ENCODE measurements around the gene EXOC6B.

DNA sequence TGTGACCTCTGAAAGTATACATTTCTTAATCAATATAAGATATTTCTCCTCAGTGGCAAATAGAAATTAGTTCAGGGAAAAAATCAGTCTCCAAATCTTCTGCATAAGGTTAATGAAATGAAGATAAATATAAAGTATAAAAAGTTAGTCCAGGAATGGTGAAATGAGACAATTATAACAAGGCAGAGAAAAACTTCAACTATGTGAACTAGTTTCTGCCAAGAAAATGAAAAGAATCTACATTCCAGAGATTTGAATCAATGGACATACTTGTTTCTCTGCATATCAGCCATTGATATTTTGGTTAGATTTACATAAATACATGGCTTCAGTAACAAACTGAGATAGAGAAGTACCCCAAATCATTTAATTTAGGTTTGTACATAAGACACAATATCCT lies 249.0 kb downstream of the EXOC6B start:
- TF ChIP-seq, protein P1, sequence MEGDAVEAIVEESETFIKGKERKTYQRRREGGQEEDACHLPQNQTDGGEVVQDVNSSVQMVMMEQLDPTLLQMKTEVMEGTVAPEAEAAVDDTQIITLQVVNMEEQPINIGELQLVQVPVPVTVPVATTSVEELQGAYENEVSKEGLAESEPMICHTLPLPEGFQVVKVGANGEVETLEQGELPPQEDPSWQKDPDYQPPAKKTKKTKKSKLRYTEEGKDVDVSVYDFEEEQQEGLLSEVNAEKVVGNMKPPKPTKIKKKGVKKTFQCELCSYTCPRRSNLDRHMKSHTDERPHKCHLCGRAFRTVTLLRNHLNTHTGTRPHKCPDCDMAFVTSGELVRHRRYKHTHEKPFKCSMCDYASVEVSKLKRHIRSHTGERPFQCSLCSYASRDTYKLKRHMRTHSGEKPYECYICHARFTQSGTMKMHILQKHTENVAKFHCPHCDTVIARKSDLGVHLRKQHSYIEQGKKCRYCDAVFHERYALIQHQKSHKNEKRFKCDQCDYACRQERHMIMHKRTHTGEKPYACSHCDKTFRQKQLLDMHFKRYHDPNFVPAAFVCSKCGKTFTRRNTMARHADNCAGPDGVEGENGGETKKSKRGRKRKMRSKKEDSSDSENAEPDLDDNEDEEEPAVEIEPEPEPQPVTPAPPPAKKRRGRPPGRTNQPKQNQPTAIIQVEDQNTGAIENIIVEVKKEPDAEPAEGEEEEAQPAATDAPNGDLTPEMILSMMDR (IDR thresholded peaks at IDR 0.05), result no peak
- no peak for TF ChIP-seq POLR2A (IDR thresholded peaks at IDR 0.05)

All from heart left ventricle (tissue), 13 donors.